ENCODE data around the gene SP1. TPM values are rescaled to one million over a fixed set of nuclear protein-coding genes. Genes with fewer than 3 reads are reported as not detected.

Gene SP1
- total and polyA plus RNA-seq, 2 of the 4 experiments (the other 2 are of a cell fraction), result 19.7 to 53.6 TPM

DNA sequence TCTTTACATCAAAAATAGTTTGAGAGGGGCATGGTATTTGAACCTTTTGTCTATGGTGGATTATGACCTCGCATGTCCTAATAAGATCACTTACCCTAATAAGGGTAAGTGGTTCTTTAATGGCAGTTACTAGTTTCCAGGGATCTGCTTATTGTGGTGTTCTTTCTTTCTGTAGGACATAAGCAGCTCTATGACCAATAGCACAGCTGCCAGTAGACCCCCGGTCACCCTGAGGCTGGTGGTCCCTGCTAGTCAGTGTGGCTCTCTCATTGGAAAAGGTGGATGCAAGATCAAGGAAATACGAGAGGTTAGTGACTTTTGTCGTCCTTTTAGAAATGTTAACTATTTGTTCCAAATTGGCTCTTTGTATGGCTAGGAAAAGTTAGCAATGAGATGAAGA is 79.1 kb downstream of the SP1 start:
- intact Hi-C loops (cut with micrococcal nuclease), result no loop called here
- dilution Hi-C loops (cut with HindIII; ENCODE audit: low sequenced_read_pairs, unreplicated experiment), result no loop called here
- Histone ChIP-seq H2BK120ac (ENCODE audit: low read depth, low read length) (no peak overlapping the region), H3K27ac (ENCODE audit: insufficient read depth, low read length) (no peak overlapping the region), H3K23ac (ENCODE audit: low read depth, low read length) (no peak overlapping the region), H3K4ac (ENCODE audit: low read depth, low read length) (no peak overlapping the region), H3K4me2 (ENCODE audit: low read depth, low read length) (no peak overlapping the region), H2AK5ac (ENCODE audit: low read depth, low read length) (no peak overlapping the region), H4K91ac (ENCODE audit: insufficient read depth, low read depth, low read length) (no peak overlapping the region), H4K5ac (ENCODE audit: low read depth, low read length) (no peak overlapping the region), H3K9me1 (ENCODE audit: insufficient read depth, low read length) (no peaks in the 10 kb centered on the region), H3K9ac (ENCODE audit: low read depth, low read length) (no peak overlapping the region), H3K36me3 (ENCODE audit: control insufficient read depth, insufficient read depth, low read length) (peaks cover 77% of the 10 kb centered on the region), H2AFZ (replicated peaks; ENCODE audit: low read length, poor library complexity) (no peak overlapping the region), H4K20me1 (ENCODE audit: insufficient read depth, low read length) (peaks cover 95% of the 10 kb centered on the region), H3K9me3 (ENCODE audit: control insufficient read depth, insufficient read depth, low read length) (no peaks in the 10 kb centered on the region), H3K27me3 (ENCODE audit: control insufficient read depth, insufficient read depth, low read length) (no peaks in the 10 kb centered on the region), H3K56ac (ENCODE audit: extremely low read depth, insufficient read depth, low read length) (no peak overlapping the region), H3K18ac (ENCODE audit: low read depth, low read length) (no peak overlapping the region), H3K79me1 (ENCODE audit: low read depth in 1 of 2, low read length in 2 of 2) (peaks cover 48 to 73% of the 10 kb centered on the region in 2 experiments), H3K14ac (replicated peaks; ENCODE audit: low read depth, low read length) (no peak overlapping the region), H2AK9ac (replicated peaks; ENCODE audit: low read depth, low read length, poor library complexity) (no peak overlapping the region), H3K4me3 (ENCODE audit: insufficient read depth, low read depth, low read length) (no peak overlapping the region), H4K8ac (ENCODE audit: low read depth in 2 of 2, low read length in 2 of 2) (no peak overlapping the region), H3K4me1 (ENCODE audit: control insufficient read depth, insufficient read depth, low read length) (peaks cover 9% of the 10 kb centered on the region), H2BK15ac (ENCODE audit: low read depth, low read length) (no peak overlapping the region), H2BK5ac (ENCODE audit: low read depth, low read length, poor library complexity, severe bottlenecking) (no peak overlapping the region), H2BK20ac (ENCODE audit: low read depth, low read length) (no peak overlapping the region)
- CTCF ChIA-PET, result no interaction called here
- ATAC-seq (ENCODE audit: low read depth), result no peak
- no TSS peak for BruUV-seq (replicated peaks)
- WGBS, 2 experiments (ENCODE audit: extremely low coverage in 2 of 2, insufficient read length in 1 of 2), result no CpG with 5 or more reads among the region's 4 CpGs
- no peak for DNase-seq
- POLR2A ChIA-PET (ENCODE audit: unreplicated experiment), result no interaction called here
- no peak for TF ChIP-seq POLR2A (IDR thresholded peaks at IDR 0.05; ENCODE audit: low read depth, low read length)
- no peak for TF ChIP-seq CHD1 (IDR thresholded peaks at IDR 0.05; ENCODE audit: low read depth, low read length)
- TF ChIP-seq, protein P1, sequence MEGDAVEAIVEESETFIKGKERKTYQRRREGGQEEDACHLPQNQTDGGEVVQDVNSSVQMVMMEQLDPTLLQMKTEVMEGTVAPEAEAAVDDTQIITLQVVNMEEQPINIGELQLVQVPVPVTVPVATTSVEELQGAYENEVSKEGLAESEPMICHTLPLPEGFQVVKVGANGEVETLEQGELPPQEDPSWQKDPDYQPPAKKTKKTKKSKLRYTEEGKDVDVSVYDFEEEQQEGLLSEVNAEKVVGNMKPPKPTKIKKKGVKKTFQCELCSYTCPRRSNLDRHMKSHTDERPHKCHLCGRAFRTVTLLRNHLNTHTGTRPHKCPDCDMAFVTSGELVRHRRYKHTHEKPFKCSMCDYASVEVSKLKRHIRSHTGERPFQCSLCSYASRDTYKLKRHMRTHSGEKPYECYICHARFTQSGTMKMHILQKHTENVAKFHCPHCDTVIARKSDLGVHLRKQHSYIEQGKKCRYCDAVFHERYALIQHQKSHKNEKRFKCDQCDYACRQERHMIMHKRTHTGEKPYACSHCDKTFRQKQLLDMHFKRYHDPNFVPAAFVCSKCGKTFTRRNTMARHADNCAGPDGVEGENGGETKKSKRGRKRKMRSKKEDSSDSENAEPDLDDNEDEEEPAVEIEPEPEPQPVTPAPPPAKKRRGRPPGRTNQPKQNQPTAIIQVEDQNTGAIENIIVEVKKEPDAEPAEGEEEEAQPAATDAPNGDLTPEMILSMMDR (conservative IDR thresholded peaks at IDR 0.05; ENCODE audit: low read depth, low read length), result no peak
- TF ChIP-seq SMC3 (IDR thresholded peaks at IDR 0.05; ENCODE audit: low read depth, low read length), result no peak
- no peak for TF ChIP-seq MAFK (IDR thresholded peaks at IDR 0.05; ENCODE audit: low read depth, low read length)
- no peak for TF ChIP-seq ELK1 (IDR thresholded peaks at IDR 0.05; ENCODE audit: borderline replicate concordance, low read depth, low read length)
- no peak for TF ChIP-seq NFE2L2 (IDR thresholded peaks at IDR 0.05; ENCODE audit: low read depth, low read length)
- TF ChIP-seq MXI1 (IDR thresholded peaks at IDR 0.05; ENCODE audit: borderline replicate concordance, low read depth, low read length), result no peak
- no peak for TF ChIP-seq USF2 (IDR thresholded peaks at IDR 0.05; ENCODE audit: low read depth, low read length)
- TF ChIP-seq RAD21 (IDR thresholded peaks at IDR 0.05; ENCODE audit: low read length), result no peak
- no peak for TF ChIP-seq MAZ (IDR thresholded peaks at IDR 0.05; ENCODE audit: borderline replicate concordance, low read depth, low read length)
- TF ChIP-seq FOS (IDR thresholded peaks at IDR 0.05; ENCODE audit: low read depth, low read length), result no peak
- no peak for TF ChIP-seq CEBPB (IDR thresholded peaks at IDR 0.05; ENCODE audit: low read depth, low read length)
- TF ChIP-seq BHLHE40 (IDR thresholded peaks at IDR 0.05; ENCODE audit: low read depth, low read length), result no peak
- no peak for TF ChIP-seq RCOR1 (IDR thresholded peaks at IDR 0.05; ENCODE audit: insufficient replicate concordance, low read length)
- TF ChIP-seq RFX5 (IDR thresholded peaks at IDR 0.05; ENCODE audit: low read depth, low read length), result no peak
- in situ Hi-C loops (cut with MboI; ENCODE audit: low sequenced_read_pairs), result no loop called here

Data from IMR-90 (cell line).